Omental fat pad (tissue), 4 donors: ENCODE results near the gene RHOC. TPM values are rescaled to one million over a fixed set of nuclear protein-coding genes. Genes with fewer than 3 reads are reported as not detected.

Experiments used
- ATAC-seq: fragments of 150-250 bp; one replicate; pipeline ENCODE4 v1.9.1; 2016; ENCODE audit warnings: mild to moderate bottlenecking, moderate library complexity; ENCODE audit not compliant: low FRiP score
- DNase-seq: peaks from one replicate; pipeline ENCODE4 v3.0.0-alpha.2; 2019; ENCODE audit warnings: low spot score
- total RNA-seq, 4 donors: library from RNA; depleted of rRNA; stranded (reverse); fragments of >200 nt; gene quantifications; one replicate each; pipeline ENCODE4 v1.1.0, GENCODE V29; 2016
- TF ChIP-seq, protein P1 (sequence below), 3 donors: fragments of 450-650 bp; IDR thresholded peaks; one replicate each; pipeline ENCODE4 v1.5.1; 2016 to 2017; ENCODE audit warnings: antibody characterized with exemption in 3 of 3, mild to moderate bottlenecking in 3 of 3, moderate library complexity in 2 of 3

Gene RHOC
- total RNA-seq, 4 donors from 2014 or later = 219 to 307 (median 299) TPM

DNA sequence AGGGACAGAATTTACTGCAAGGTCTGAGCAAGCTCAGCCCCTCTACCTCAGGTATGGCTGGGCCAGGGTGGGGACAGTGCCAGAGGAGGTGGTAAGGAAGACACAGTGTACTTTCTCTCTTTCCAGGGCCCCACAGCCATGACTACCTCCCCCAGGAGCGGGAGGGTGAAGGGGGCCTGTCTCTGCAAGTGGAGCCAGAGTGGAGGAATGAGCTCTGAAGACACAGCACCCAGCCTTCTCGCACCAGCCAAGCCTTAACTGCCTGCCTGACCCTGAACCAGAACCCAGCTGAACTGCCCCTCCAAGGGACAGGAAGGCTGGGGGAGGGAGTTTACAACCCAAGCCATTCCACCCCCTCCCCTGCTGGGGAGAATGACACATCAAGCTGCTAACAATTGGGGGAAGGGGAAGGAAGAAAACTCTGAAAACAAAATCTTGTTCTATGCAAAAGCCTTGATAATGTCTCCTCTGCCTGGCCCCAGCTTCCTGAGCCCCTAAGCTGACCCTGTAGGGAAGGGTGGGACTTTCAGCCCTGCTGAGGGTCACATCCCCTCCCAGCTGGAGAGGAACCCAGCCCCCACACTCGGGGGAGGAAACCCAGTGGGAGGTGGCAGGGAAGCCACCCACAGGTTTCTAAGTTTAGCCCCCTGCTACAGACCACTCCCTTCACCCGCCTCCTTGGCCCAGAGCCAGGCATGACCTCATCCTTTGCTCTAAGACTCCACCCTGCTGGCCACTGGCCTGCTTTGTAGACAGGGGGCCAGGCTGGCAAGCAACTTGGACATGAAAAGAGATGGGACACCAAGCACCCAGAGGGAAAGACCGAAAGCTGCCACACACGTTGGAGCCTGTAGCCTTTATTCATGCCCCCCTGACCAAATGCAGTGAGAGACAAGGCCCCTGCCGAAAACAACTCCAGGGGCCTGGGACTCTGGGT, 6.4 kb downstream of the RHOC start:
- DNase-seq (peak; percentile 99), ATAC-seq (peak; percentile 53)
- TF ChIP-seq, protein P1, sequence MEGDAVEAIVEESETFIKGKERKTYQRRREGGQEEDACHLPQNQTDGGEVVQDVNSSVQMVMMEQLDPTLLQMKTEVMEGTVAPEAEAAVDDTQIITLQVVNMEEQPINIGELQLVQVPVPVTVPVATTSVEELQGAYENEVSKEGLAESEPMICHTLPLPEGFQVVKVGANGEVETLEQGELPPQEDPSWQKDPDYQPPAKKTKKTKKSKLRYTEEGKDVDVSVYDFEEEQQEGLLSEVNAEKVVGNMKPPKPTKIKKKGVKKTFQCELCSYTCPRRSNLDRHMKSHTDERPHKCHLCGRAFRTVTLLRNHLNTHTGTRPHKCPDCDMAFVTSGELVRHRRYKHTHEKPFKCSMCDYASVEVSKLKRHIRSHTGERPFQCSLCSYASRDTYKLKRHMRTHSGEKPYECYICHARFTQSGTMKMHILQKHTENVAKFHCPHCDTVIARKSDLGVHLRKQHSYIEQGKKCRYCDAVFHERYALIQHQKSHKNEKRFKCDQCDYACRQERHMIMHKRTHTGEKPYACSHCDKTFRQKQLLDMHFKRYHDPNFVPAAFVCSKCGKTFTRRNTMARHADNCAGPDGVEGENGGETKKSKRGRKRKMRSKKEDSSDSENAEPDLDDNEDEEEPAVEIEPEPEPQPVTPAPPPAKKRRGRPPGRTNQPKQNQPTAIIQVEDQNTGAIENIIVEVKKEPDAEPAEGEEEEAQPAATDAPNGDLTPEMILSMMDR (IDR thresholded peaks at IDR 0.05) = no peak

DNA sequence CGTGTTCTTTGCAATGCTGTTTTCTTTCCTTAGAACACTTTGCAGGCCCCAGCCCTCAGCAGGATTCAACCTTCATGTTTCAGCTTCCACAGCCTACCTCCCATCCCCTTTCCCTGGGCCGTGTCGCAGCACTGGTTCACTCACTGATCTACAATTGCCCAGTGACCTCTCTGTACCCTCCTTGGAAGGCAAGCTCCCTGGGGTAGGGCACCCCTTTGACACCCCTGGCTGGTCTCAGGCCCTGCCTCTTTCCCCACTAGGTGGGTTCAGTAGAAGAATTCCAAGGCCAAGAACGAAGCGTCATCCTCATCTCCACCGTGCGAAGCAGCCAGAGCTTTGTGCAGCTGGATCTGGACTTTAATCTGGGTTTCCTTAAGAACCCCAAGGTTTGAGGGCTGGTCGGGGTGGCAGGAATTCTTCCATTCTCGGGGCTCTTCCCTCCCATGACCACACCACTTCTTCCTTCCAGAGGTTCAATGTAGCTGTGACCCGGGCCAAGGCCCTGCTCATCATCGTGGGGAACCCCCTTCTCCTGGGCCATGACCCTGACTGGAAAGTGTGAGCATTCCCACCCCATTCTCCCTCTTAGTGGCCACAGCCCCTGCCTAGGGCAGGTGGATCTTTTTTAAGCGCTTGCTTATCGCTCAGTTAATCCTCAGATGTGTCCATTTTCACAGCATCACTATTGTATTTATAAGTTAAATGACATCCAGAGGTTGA, 7.3 kb downstream of the RHOC start:
- no peak for ATAC-seq
- DNase-seq = no peak
- TF ChIP-seq, protein P1 (IDR thresholded peaks at IDR 0.05) = no peak

DNA sequence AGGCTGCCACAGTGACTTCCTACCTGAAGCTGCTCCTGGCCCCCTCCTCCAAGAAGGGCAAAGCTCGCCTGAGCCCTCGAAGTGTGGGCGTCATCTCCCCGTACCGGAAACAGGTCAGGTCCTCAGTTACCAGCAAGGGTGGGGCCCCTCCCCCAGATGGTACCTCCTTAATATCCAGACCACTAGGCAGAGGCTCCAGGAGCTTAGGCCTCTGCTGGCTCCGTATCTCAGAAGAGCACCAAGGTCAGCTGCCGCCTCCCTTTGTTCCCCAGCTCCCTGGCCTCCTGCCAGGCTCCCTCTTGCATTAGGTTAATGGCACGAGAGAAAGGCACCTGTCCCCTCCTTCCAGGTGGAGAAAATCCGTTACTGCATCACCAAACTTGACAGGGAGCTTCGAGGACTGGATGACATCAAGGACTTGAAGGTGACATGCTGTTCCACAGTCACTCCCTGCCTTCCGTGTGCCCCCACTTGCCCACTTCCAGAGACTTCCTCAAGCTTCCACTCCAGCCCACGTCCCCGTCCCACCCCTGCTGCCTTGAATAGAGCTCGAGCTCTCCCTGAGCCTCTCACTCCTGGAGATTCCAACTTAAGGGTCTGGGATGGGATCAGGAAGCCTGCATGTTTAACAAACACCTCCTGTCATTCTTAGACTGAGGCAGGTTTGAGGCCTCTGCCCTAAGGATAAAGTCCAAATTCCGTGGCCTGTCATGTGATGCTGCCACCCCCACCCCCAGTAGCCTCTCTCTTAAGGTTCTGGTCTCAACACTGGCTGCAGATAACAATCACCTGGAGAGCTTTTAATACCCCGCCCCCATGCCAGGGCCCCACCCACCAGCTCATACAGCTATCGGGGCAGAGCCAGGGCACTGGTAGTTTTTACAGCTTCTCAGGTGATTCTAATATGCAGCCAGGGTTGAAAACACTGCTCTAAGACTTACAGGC, 8.3 kb downstream of the RHOC start:
- no peak for ATAC-seq
- DNase-seq = no peak
- TF ChIP-seq, protein P1 (IDR thresholded peaks at IDR 0.05) = no peak

DNA sequence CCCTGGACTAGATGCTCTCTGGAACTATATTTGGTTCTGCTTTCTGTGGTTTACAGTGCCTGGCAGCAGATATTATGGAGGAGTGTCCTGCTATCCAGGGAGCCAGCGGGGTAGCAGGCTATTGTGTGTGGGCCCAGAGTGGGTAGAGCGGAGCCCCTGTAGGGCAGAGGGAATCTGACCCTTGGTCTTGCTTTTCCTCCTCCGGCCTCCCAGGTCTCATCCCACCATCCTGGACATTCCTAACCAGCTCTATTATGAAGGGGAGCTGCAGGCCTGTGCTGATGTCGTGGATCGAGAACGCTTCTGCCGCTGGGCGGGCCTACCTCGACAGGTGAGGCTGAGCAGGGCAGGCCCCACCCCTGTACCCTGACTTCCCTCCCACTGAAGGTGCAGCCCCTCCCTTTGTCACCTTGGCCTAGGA, 9.1 kb downstream of the RHOC start:
- DNase-seq = no peak
- TF ChIP-seq, protein P1 (IDR thresholded peaks at IDR 0.05) = no peak
- ATAC-seq = no peak

DNA sequence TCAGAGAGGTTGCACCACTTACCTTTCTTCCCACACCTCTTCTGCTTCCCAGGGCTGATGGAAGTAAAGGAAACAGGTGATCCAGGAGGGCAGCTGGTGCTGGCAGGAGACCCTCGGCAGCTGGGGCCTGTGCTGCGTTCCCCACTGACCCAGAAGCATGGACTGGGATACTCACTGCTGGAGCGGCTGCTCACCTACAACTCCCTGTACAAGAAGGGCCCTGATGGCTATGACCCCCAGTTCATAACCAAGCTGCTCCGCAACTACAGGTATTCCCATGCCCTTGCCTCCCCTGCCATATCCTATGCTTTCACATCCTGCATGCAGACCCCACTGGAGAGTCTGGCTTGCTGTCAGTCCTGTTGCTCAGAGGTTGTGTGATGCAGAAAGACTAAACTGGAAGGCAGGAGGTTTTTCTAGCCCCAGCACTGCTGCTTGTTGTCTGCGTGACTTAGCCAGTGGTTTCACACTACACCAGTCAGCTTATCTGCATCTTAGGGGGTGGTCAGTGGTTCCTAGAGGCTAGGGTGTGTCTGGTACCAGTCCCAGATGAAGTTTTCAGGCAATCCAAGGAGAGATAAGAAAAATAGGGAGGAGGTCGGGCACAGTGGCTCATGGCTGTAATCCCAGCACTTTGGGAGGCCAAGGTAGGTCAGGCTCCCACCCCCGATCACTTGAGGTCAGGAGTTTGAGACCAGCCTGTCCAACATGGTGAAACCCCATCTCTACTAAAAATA, 10.2 kb downstream of the RHOC start:
- no peak for DNase-seq
- TF ChIP-seq, protein P1 (IDR thresholded peaks at IDR 0.05) = no peak
- ATAC-seq = no peak

DNA sequence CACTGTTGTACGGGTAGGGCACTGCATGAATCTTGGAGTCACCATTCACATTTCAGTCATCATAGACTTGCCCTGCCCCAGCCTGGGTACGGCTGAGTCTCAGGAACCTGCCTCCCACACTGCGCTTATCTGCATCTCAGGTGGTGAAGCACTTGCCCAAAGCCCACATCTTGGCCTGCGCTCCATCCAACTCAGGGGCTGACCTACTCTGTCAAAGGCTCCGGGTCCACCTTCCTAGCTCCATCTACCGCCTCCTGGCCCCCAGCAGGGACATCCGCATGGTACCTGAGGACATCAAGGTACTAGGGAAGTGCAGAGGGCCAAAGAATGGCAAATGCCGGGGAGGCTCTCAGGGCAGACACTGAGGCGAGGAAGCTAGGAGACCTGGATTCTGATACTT, 11.7 kb downstream of the RHOC start:
- TF ChIP-seq, protein P1 (IDR thresholded peaks at IDR 0.05) = no peak
- DNase-seq (no peak), ATAC-seq (no peak)
